ENCODE results near the gene FBXO2.

The FBXO2 gene

DNA sequence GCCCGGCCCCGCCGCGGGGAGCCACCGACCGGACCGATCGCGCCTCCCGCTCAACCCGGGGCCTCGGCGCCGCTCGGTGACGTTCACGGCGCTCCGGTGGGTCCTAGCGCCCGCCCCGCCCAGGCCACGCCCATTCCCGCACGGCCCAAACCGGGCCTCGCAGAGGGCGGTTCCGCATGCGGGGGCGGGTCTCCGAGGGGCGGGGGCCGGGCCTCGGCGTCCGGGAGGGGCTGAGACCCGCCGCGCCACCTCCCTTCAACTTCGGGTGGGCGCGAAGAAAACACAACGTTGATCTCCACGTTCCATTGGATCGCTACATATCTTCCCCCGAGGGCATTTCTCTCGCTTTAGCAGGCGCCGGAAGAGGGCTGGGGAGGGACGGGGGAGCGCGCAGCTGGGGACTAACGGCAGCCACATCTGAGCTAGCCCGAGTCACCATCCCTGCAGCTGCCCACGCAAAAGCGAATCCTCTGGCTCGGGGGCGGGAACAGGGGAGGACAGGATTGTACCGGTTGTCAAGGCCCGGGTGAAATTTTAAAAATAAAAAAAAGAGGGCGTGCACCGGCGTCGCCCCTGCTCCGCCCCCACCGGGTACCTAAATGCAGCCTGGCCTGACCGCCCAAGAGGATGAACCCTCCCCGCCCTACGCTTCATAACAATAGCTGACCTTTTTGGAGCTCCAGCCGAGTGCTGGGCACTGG, 27.0 kb upstream of the FBXO2 start, which contains the start of gene MAD2L2:
Gene MAD2L2 (minus strand): TSS at position 78 of the 701 bp plus-strand sequence. CDS start 547 bp downstream, outside the sequence.
- DNase-seq = peak; percentile 92

DNA sequence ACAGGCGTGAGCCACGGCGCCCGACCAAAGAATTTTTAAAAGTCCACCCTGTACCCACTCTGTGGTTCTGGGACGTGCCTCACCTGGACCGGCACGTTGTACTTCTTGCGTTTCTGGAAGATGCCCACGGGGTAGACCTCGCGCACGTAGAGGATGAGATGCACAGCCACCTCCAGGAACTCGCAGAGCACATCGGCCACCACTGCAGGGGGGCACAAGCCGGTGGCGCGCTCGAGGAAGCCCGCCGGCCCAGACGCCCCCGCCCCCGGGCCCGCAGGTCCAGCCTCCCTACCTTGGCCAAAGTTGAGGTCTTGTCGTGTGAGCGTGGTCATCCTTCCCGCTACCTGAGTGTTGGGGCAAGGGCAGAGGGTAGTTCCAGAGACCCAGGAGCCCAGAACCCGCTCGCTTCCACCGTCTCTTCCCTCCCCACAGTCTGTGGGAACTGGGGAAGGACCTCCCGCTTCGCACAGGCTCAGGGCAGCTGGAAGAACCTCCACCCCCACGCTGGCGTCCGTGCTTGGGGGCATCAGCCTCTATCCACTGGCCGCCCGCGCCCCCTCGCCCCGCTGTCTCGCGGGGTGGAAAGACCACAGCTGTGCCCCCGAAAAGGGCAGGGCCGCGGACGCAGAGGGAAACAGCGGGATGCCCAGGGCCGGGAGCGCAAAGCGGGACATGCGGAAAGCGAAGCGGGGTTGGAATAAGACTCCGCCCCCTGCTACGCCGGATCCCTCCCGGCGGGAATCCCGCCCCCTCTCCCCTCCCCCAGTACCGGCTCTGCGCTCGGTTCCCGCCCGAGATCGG, 26.2 kb upstream of the FBXO2 start:
- no peak for DNase-seq

DNA sequence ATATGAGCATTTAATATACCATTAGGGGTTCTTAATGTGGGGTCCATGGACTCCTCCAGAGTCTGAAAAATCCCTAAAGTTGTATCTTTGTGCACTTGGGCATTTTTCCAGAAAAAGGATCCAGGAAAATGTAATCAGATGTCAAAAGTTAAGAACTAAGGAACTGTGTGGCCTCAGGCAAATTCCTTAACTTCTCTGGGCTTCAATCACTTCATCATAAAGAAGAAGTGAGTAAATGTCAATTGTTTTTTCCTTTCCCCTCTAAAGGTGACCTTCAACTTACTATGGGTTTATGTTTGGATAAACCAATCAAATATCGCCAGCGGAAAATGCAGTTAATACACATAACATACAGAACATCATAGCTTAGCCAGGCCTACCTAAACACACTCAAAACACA, 24.2 kb upstream of the FBXO2 start:
- DNase-seq = no peak

DNA sequence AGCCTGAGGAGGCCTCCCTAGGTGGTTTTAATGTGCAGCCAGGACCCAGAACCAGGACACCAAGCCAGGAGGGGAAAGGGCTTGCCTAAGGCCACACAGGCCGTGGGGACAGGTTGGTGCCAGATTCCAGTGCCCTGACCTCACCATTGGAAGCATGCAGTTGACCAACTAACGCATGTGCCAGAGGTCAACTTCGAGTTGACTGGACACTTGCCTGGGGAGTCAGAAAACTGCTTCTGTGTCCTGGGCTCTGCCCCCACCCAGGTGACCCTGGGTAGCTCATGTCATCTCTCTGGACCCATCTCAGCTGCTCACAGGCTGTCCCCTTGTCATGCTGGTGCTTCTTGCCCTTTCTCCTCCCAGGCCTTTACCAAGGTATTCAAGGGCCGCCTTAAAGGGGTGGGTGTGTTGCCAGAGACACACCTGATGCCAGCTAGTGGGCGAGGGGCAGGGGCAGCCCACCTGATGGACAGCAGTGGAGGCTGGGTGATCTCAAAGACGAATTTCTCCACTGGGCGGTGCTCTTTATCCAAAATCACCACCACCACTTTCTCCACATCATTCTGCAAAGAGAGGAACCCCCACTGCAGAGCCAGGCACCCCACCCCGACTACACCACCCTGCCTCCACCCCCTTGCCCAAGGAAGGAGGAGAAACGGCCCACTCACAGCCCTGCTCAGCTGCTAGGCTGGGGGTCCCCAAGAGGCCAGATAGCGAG, 22.3 kb upstream of the FBXO2 start:
- no peak for DNase-seq

DNA sequence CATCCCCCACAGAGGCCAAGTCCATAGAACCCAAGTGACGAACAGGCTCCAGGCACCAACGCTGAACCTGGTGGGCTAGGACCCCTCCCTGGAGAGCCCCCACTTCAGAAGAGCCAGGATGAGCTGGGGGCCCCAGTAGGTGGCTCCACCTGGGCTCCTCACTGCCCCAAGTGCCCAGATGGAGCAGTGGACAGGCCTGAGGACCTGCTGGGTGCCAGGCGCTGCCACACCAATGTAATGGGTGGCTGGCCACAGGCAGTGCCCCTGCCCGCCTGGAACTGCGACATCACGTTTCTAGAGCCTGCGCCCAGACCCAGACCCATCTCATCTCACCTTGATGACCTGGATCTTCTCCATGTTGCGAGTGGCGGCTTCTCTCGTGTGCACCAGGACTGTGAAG, 21.1 kb upstream of the FBXO2 start:
- DNase-seq = no peak

DNA sequence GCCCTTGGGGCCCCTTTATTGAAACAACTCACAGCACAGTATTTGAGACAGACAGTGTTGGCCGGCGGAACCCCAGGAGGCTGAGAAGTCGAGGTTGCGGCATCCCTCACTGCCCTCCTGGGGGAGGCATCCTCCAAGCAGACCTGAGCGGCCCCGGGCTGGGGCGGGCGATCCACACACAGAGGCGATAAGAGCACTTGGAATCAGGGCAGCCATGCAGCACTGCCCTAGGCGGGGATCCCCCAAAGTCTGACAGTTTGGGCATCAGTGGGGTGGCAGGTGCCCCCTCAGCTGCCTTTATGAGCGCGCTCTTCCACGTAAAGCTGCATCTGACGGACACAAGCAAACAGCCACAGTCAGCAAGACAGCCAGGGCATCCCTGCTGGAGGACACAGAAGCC, 20.3 kb upstream of the FBXO2 start:
- DNase-seq = no peak

DNA sequence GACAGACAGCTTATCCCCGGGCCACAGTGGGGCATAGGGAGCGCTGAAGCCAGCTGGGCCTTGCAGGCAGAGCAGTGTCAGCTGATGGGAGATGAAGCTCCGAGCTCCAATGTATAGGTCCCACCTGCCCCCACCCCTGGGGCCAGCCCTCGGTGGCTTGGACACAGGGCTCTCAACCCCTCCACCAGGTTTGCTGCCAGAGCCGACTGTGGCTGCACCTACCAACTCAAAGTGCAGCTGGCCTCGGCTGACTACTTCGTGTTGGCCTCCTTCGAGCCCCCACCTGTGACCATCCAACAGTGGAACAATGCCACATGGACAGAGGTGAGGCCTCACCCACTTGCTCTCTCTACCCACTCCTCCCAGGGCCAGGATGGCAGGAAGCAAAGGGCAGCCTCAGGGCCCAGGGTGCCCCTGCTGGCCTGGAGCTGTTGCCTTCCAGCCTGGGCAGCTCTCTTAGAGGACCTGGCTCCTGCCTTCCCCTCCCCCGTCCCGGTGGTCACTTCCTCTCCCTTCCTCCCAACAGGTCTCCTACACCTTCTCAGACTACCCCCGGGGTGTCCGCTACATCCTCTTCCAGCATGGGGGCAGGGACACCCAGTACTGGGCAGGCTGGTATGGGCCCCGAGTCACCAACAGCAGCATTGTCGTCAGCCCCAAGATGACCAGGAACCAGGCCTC, 19.0 kb upstream of the FBXO2 start:
- no peak for DNase-seq

DNA sequence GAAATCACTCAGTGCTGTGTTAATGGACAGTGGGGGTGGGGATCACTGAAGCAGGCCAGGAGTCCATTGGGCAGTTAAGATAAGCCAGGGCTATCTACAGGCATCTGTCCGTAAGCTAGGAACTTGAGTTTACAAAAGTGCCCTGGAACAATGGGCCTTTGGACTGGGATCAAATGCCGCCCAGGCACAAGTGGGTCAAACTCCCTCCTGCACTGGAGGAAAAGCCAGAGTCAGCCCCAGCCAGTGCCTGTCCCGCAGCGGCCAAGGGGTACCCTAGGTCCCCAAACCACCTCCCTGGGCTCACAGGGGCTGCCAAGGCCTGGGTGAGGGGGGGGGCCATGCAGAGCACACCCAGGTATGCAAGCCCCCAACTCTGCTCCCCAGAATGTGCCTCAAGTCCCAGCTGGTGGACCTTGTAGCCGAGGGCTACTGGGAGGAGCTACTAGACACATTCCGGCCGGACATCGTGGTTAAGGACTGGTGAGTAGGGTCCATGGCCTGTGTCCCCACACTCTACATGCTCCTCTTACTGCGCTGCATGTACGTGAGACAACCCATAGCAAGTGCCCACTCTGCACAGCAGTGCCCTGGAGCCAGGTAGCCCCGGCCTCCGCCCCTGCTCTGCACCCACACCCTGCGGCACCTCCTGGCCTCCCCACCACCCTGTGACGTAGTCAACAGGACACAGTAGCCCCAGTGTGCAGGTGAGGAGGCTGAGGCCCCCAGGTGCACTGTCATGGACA, 17.5 kb upstream of the FBXO2 start:
- no peak for DNase-seq

DNA sequence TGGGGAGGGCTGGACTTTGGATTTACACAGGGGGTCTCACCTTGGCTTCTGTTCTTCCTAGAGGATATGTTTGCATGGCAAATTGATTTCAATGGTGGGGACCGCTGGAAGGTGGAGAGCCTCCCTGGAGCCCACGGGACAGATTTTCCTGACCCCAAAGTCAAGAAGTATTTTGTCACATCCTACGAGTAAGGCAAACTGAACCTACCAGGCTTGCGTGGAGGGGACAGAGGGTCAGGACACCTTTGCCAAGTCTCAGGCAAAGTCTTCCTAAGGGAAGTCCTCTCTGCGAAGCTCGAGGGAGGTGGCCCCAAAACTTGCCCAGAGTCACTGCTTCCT, 16.9 kb upstream of the FBXO2 start:
- DNase-seq = no peak

DNA sequence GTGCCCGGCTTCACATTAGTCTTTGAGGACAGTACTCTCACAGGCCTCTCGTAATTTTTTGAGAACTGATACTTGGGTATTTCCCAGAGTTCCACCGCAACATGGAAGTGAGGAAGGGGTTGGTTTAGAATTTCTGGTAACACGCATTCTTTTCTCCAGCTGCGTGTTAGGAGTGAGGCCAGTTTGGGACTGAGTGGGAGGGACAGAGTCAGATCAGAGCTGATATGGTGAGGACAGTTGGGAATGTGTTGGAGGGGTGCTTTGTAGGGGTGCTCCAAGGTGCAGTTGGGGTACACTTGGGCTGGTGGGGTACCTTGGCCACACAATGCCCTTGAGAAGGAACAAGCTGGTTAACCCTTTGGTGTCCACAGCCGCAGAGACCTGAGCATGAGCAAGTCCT, 16.5 kb upstream of the FBXO2 start:
- no peak for DNase-seq

DNA sequence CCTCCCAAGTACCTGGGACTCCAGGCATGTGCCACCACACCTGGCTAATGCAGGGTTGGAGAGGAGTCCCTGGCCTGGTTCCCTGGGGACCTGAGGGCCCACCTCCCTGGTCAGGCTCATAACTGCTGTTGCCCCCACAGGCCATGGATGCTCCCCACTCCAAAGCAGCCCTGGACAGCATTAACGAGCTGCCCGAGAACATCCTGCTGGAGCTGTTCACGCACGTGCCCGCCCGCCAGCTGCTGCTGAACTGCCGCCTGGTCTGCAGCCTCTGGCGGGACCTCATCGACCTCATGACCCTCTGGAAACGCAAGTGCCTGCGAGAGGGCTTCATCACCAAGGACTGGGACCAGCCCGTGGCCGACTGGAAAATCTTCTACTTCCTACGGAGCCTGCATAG, 14.3 kb upstream of the FBXO2 start:
- no peak for DNase-seq

DNA sequence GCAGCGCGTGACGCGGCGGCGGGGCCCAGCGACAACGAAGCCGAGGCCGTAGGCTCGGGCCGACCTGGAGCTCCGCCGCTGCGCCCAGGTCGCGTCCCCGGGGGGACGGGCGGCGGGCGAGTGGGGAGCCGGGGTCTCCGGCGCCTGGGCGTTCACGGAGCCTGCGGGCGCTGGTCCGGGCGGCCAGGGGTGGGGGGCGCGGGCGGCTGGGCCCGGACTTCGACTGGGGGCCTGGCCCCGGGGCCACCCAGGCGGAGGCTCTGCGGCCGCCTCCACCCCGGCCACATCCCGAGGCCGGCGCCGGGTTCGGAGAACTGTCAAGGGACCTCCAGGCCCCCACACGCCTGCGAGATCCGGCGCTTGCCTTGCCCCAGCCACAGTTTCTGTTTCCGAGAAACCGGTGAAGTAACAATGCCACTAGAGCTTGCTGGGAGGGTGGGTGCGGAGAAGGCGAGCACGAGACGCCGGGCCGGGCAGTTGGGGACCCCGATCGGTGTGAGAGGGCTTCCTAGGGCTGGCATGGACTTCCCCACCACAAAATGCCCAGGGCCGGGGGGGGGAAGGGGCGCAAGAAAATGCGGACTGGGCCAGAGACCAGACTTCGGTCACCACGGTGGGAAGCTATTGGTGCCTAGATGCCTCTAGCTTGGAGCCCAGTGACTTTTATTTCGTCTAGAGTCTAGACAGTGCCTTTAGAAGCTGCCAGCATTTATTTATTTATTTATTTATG, 10.3 kb upstream of the FBXO2 start:
- peak; percentile 66 for DNase-seq

DNA sequence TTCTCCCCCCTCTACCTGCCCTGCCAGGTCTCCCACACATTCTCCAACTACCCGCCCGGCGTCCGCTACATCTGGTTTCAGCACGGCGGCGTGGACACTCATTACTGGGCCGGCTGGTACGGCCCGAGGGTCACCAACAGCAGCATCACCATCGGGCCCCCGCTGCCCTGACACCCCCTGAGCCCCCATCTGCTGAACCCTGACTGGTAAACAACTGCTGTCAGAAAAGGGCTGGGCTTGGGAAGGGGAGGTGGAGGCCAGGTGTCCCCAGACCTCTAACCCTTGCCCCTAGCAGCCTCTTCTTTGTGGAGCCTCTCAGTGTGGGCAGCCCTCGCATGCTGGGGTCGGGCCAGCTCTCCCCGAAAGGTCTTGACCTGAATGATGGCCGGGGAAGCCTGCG, 6.9 kb upstream of the FBXO2 start:
- no peak for DNase-seq

DNA sequence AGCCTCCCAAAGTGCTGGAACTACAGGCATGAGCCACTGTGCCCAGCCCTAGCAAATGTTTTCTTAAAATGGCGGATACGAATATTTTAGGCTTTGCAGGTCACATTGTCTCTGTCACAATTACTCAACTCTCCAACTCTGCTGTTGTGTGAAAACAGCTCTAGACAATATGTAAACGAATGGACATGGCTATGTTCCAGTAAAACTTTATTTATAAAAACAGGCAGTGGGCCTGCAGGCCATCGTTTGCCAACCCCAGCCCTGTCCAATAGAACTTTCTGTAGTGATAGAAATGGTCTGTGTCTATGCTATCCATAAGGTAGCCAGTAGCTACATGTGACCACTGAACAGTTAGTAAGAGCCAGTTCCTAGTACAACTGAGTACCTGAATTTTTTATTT, 5.5 kb upstream of the FBXO2 start:
- DNase-seq = no peak

DNA sequence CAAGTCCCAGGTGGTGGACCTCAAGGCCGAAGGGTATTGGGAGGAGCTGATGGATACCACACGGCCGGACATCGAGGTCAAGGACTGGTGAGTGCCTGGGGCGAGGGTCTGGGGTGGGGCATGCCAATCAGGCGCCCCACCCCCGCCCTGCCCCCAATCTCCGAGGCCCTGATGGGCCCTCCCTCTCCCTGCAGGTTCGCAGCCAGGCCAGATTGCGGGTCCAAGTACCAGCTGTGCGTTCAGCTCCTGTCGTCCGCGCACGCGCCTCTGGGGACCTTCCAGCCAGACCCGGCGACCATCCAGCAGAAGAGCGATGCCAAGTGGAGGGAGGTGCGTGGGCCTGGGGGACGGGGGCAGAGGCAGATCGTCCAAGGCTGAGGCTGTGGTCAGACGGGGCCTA, 4.3 kb upstream of the FBXO2 start:
- no peak for DNase-seq

DNA sequence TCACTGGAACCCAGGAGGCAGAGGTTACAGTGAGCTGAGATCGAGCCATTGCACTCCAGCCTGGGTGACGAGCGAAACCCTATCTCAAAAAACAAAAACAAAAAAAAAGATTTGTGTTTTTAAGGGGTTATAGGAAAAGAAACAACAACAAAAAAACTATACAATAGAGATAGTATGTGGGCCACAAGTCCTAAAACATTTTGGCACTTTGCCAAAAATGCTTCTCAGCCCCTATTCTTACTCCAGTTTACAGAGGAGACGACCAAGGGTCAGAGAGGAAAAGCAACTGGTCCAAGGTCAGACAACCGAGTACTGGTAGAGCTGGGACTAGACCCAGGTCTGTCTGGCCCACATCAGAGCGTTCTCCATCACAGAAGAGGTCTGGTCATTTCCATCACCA, 3.4 kb upstream of the FBXO2 start:
- DNase-seq = no peak

DNA sequence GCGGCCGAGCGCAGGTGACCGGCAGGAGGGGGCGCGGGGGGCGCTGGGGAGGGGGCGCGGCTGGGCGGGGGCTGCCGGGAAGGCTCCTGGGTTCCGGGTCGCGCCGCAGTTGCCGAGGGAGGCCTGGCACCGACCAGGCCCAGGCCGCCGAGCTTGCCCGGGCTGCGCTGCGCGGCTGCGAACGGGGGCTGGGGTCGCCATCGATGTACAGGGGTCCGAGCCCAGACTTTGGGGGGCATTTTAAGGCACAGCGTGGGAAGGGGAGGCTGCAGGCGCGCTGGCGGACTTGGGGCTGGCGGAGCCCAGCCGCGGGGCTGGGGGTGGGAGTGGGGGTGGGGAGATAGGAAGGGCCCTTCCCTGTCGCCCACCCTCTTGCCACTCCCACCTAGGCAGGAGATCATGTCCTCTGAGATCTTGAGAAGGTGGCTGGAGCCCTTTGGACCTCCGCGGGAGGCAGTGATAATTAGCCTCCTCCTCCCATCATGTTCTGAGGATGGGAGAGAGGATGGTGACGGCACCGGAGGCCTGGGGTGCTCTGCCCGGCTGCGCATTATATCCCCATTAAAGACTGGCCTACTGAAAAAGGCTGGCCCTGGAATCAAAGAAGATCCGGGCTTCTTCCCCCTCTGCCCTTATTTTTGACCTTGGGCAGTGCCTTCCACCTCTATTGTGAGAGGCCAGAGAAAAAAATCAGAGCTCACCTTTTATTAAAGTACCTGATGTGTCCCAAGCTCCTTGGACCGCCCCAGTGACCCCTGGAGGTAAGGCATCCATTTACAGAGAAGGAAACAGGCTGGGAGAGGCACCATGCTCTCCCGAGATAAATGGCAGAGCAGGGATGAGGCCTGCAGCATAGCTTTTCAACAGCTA, 945 bp upstream of the FBXO2 start:
- DNase-seq = no peak

DNA sequence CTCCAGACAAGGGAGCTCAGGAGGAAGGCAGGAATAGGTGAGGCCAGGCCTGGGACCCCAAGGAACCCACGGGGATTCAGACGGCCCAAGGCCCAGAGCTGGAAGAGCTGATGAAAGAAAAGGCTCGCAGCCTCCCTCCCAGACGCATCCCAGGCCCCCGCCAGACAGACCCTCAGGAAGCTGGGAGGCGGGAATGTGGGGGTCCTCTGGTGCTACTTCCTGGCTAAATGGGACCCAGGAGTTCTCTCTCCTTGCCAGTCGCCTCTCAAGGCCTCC, 430 bp downstream of the FBXO2 start:
- DNase-seq = no peak

DNA sequence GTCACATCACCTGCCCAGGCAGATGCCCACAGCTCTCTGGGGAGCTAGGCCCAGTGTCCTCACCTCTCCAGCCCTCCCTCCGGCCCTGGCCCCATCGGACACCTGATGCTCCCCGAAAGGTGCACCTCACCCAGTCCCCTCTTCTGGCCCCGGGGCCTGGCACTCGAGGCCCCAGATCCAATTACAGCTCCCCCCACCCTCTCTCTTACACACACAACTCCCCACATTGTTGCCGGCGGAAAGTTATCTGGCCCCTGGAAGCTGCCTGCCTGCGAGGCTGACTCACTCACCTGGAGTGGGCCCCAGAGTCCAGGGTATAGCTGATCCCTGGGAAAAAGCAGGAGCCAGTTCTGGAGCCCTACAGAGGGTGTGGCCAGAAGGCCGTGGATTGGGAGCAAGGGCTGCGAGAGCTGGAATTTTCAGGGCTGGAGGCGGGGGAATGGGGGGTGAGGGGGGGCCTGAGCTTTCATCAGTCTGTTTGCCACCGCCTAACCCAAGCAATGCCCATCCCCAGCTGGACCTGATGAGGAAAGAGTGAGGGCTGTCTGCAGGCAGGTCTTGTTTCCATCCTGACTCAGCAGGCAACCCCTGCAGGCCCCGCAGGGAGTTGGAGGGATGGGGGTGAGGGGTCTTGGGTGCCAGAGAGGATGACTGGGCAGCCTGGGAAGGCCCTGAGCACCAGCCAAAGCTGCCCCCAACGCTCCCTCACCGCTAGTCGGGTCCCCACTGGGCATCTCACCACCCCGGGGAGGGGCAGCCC, 948 bp downstream of the FBXO2 start:
- DNase-seq = no peak

DNA sequence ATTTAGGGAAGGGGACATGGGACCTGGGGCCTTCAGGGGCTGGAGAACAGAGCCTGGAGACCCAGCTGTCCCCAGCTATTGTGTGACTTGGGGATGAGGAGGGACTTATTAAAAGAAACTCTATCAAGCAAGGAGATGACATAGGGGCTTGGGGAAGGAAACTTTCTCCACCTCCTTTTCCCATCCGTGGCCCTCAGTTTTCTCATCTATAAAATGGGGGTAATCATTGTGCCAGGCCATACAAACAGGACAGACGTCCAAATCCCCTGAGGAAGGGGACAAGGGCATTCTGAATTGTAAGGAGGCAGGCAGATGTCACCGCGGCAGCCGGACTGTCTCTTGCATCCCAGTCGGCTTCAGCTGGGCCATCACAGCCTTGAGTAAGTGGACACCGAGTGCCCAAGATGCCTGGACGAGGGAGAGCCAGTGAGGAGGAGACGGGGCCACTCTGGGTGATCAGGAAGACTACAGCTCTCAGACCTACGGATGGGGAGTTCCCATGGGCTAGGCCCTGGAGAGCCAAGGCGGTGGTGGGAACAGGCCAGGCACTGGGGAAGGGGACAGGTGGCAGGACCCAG, 1.9 kb downstream of the FBXO2 start:
- DNase-seq = no peak
